IPS-18a (cell line): Measurements from ENCODE around the gene TUBB3.

Experiments
- H3K27ac ChIP-seq: one replicate; pipeline ENCODE4 v1.5.1; 2013; ENCODE audit warnings: low read length
- H3K27me3 ChIP-seq: one replicate; pipeline ENCODE4 v1.6.1; 2013; ENCODE audit warnings: mild to moderate bottlenecking, low read length; ENCODE audit not compliant: control insufficient read depth, insufficient read depth
- H3K36me3 ChIP-seq: one replicate; pipeline ENCODE4 v1.6.1; 2013; ENCODE audit warnings: low read depth, low read length; ENCODE audit not compliant: control insufficient read depth
- H3K4me1 ChIP-seq: one replicate; pipeline ENCODE4 v1.6.1; 2013; ENCODE audit warnings: low read depth, low read length; ENCODE audit not compliant: control insufficient read depth
- H3K4me3 ChIP-seq: one replicate; pipeline ENCODE4 v1.5.1; 2013; ENCODE audit warnings: low read length
- H3K9ac ChIP-seq: one replicate; pipeline ENCODE4 v1.6.1; 2013; ENCODE audit warnings: mild to moderate bottlenecking, low read length, moderate library complexity
- H3K9me3 ChIP-seq: one replicate; pipeline ENCODE4 v1.6.1; 2013; ENCODE audit warnings: low read depth, low read length; ENCODE audit not compliant: control insufficient read depth

The TUBB3 gene

DNA sequence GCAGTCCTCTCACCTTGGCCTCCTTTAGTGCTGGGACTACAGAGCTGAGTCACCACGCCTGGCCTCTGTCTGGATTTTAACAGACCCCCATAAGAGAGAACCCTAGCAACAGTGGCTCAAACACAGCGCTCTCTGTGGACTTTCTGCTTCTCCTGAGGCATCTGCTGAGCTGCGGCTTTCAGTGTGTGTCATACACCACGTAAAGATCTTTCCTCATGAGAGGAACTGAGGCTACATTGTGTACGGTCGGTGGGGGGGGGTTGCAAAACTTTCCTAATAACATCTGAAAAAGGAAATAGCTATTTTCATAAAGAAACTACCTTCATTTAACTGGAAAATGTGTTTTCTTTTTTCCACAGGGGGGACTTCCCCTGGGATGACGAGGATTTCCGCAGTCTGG is 58.3 kb downstream of the TUBB3 start:
- no peak overlapping the region for H3K27ac ChIP-seq
- no peaks in the 10 kb centered on the region for H3K9me3 ChIP-seq
- H3K4me1 ChIP-seq: no peaks in the 10 kb centered on the region
- no peak overlapping the region for H3K4me3 ChIP-seq
- peaks cover 67% of the 10 kb centered on the region for H3K36me3 ChIP-seq
- no peak overlapping the region for H3K9ac ChIP-seq
- H3K27me3 ChIP-seq: no peaks in the 10 kb centered on the region

DNA sequence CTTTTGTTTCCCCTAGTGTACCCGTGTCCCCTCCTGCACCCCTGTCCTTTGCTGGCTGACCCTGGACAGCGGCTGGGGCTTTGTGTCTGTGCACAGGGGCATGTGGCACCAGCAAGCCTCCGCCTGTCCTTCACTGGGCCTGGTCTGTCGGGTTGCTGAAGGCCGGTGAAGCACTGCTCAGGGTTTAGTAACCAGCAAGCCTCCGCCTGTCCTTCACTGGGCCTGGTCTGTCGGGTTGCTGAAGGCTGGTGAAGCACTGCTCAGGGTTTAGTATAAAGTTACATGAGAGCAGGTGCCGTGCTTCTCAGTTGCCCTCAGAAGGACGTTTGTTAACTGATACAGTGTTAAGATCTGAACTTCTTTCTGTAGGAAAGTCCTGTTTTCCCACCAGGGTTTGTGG is 59.2 kb downstream of the TUBB3 start:
- H3K27me3 ChIP-seq: no peaks in the 10 kb centered on the region
- no peaks in the 10 kb centered on the region for H3K9me3 ChIP-seq
- no peak overlapping the region for H3K27ac ChIP-seq
- no peak overlapping the region for H3K4me3 ChIP-seq
- no peaks in the 10 kb centered on the region for H3K4me1 ChIP-seq
- H3K36me3 ChIP-seq: peaks cover 74% of the 10 kb centered on the region
- H3K9ac ChIP-seq: no peak overlapping the region

DNA sequence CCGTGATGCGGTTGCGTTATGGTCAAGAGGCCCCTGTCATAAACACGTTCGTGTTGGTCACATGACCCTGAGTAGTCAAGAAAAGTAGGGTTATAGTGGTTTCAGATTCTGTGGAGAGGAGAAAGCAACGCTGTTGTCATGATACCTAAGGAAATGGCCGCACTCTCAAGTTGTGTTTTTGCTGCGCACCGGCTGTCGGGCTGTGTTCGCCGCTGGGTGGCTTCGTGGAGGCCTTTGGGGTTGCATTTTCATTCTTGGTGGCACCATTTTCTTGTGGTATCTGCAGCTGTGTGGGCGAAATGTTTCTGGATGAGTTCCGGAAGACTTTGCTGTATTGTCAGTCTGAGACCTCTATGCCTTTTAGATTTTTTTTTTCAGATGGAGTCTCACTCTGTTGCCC is 60.4 kb downstream of the TUBB3 start:
- Histone ChIP-seq H3K4me3 (no peak overlapping the region), H3K36me3 (peaks cover 68% of the 10 kb centered on the region), H3K4me1 (no peaks in the 10 kb centered on the region), H3K9me3 (no peaks in the 10 kb centered on the region), H3K27ac (no peak overlapping the region), H3K9ac (no peak overlapping the region), H3K27me3 (no peaks in the 10 kb centered on the region)

DNA sequence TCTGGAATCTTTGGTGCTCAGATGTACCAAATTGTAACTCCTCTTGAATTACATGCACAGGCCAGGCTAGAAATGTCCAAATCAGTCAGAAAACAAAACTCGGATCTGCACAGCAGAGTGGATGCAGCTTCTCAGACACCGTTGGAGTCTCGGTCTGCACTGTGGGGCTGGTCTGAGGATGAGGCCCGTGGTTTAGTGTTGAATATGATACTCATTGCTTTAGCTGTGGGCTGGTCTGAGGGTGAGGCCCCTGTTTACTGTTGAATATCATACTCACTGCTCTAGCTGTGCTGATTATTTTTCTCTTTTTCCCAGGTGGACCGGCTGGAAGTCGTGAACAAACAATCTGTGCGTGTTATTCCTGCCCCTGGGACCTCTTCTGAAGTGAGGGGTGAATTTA is 61.1 kb downstream of the TUBB3 start:
- Histone ChIP-seq H3K4me1 (no peaks in the 10 kb centered on the region), H3K27ac (no peak overlapping the region), H3K27me3 (no peaks in the 10 kb centered on the region), H3K36me3 (peaks cover 71% of the 10 kb centered on the region), H3K9ac (no peak overlapping the region), H3K9me3 (no peaks in the 10 kb centered on the region), H3K4me3 (no peak overlapping the region)

DNA sequence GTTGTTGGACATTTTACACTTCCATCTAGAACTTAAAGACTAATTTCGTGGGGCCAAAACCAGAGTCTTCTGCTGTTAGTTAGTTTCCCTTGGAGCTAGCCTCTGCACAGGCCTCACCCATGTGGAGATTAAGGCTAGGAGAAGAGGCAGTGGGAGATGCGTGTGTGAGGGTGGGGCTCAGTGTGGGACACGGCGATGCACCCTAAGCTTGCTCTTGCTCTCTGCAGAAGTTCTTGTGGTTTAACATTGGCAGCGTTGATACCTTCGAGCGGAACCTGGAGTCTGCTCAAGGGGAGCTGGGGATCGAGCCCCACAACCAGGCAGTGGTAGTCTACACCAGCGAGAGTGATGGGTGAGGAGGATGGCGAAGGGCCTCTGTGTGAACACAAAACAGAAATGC is 62.1 kb downstream of the TUBB3 start:
- Histone ChIP-seq H3K9me3 (no peaks in the 10 kb centered on the region), H3K36me3 (peaks cover 64% of the 10 kb centered on the region), H3K4me1 (no peaks in the 10 kb centered on the region), H3K4me3 (no peak overlapping the region), H3K27me3 (no peaks in the 10 kb centered on the region), H3K9ac (no peak overlapping the region), H3K27ac (no peak overlapping the region)
